Ishikawa (cell line): Measurements from ENCODE around the gene CCDC180.

Source experiments
- EP300 ChIP-seq: IDR thresholded peaks from 2 replicates; pipeline ENCODE4 v1.6.1; 2012; ENCODE audit warnings: borderline replicate concordance
- FOXM1 ChIP-seq: IDR thresholded peaks from 2 replicates; pipeline ENCODE4 v1.6.1; 2012; ENCODE audit warnings: low read depth, borderline replicate concordance
- TAF1 ChIP-seq: IDR thresholded peaks from 2 replicates; pipeline ENCODE4 v1.6.1; 2012; ENCODE audit warnings: low read depth, mild to moderate bottlenecking
- TF ChIP-seq, protein P1 (sequence below): IDR thresholded peaks from 2 replicates; pipeline ENCODE4 v1.6.1; 2012; ENCODE audit warnings: low read depth, mild to moderate bottlenecking

- TF ChIP-seq EP300 (no peak), TAF1 (no peak), FOXM1 (no peak)
- TF ChIP-seq, protein P1, sequence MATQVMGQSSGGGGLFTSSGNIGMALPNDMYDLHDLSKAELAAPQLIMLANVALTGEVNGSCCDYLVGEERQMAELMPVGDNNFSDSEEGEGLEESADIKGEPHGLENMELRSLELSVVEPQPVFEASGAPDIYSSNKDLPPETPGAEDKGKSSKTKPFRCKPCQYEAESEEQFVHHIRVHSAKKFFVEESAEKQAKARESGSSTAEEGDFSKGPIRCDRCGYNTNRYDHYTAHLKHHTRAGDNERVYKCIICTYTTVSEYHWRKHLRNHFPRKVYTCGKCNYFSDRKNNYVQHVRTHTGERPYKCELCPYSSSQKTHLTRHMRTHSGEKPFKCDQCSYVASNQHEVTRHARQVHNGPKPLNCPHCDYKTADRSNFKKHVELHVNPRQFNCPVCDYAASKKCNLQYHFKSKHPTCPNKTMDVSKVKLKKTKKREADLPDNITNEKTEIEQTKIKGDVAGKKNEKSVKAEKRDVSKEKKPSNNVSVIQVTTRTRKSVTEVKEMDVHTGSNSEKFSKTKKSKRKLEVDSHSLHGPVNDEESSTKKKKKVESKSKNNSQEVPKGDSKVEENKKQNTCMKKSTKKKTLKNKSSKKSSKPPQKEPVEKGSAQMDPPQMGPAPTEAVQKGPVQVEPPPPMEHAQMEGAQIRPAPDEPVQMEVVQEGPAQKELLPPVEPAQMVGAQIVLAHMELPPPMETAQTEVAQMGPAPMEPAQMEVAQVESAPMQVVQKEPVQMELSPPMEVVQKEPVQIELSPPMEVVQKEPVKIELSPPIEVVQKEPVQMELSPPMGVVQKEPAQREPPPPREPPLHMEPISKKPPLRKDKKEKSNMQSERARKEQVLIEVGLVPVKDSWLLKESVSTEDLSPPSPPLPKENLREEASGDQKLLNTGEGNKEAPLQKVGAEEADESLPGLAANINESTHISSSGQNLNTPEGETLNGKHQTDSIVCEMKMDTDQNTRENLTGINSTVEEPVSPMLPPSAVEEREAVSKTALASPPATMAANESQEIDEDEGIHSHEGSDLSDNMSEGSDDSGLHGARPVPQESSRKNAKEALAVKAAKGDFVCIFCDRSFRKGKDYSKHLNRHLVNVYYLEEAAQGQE: no peak
Measured at GRCh38 chr9:97310023-97310422, 2.6 kb downstream of the CCDC180 start.
